ENCODE measurements around the gene PYGM. TPM values are rescaled to one million over a fixed set of nuclear protein-coding genes. Genes with fewer than 3 reads are reported as not detected.

PYGM gene
- total RNA-seq, 1 experiment from 2014 or later: 3.6 TPM

DNA sequence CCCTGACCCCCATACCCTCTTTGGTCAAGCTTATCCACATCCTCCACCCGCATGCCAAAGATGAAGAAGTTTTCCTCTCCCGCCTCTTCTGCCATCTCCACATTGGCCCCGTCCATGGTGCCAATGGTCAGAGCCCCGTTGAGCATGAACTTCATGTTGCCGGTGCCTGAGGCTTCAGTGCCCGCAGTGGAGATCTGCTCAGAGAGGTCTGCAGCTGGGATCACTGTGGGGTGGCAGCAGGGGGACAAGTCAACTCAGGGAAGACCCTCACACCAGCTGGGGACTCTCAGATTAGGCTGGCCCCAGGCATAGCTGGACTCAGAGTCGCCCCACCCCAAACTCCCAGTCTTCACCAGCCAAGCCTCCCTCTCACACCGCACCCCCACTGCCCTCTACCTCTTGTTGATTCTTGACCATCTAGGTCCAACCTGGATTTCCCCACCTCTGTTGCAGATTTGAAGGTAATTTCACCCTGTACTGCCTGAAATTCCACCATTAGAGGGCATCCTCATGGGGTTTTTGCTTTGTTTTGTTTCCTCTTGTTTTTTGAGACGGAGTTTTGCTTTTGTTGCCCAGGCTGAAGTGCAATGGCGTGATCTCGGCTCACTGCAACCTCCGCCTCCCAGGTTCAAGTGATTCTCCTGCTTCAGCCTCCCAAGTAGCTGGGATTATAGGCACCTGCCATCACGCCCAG, 9.3 kb downstream of the PYGM start:
- Histone ChIP-seq H2AFZ (ENCODE audit: low read length) (no peak overlapping the region), H3K23me2 (ENCODE audit: insufficient read length, low read depth, low read length, poor library complexity, severe bottlenecking) (peaks cover 6% of the 10 kb centered on the region), H3K4ac (ENCODE audit: low read depth, low read length) (no peak overlapping the region), H3K9ac (ENCODE audit: extremely low read depth, insufficient read length, low read length) (no peak overlapping the region), H2AK5ac (ENCODE audit: insufficient read length, low read length) (no peak overlapping the region), H3K56ac (ENCODE audit: insufficient read length, low read depth, low read length) (no peak overlapping the region), H3K18ac (ENCODE audit: insufficient read length, low read depth, low read length) (no peak overlapping the region), H2BK15ac (ENCODE audit: low read depth, low read length) (no peak overlapping the region), H3K9me3 (ENCODE audit: control insufficient read depth, low read depth, low read length) (no peaks in the 10 kb centered on the region), H3K79me2 (ENCODE audit: insufficient read depth, low read length) (no peaks in the 10 kb centered on the region), H3K27me3 (ENCODE audit: insufficient read depth, low read length) (no peaks in the 10 kb centered on the region), H3K14ac (ENCODE audit: insufficient read depth, low read length) (no peak overlapping the region), H2BK120ac (ENCODE audit: low read depth, low read length, poor library complexity, severe bottlenecking) (no peak overlapping the region), H3K23ac (ENCODE audit: insufficient read length, low read depth, low read length) (no peak overlapping the region), H4K8ac (replicated peaks; ENCODE audit: insufficient read length, low read depth, low read length) (no peak overlapping the region), H3T11ph (ENCODE audit: low read length) (no peak overlapping the region), H4K5ac (ENCODE audit: insufficient read length, low read depth, low read length) (no peak overlapping the region), H2BK12ac (ENCODE audit: insufficient read length, low read depth, low read length) (no peak overlapping the region), H3K4me2 (ENCODE audit: insufficient read depth, insufficient read length, low read length) (no peak overlapping the region), H4K91ac (ENCODE audit: insufficient read length, low read depth, low read length) (no peak overlapping the region), H3K79me1 (ENCODE audit: insufficient read depth, low read depth, low read length, poor library complexity, severe bottlenecking) (no peaks in the 10 kb centered on the region), H3K27ac (ENCODE audit: insufficient read length, low read depth, low read length) (no peak overlapping the region), H3K4me1 (ENCODE audit: insufficient read depth, low read length) (no peaks in the 10 kb centered on the region), H4K20me1 (ENCODE audit: control insufficient read depth, insufficient read depth, insufficient read length) (no peaks in the 10 kb centered on the region), H2BK20ac (ENCODE audit: low read depth, low read length, poor library complexity, severe bottlenecking) (no peak overlapping the region), H2BK5ac (ENCODE audit: insufficient read length, low read length) (no peak overlapping the region)
- Mint-ChIP-seq H3K4me1 (peaks cover 13 to 27% of the 10 kb centered on the region in 2 experiments), H3K27me3 (ENCODE audit: low read depth) (peaks cover 11% of the 10 kb centered on the region), H3K36me3 (ENCODE audit: insufficient read depth in 1 of 3, low read depth in 3 of 3) (peaks cover 0 to 10% (median 0%) of the 10 kb centered on the region in 3 experiments; a peak in 3 of 7 replicates), H3K27ac (peak overlapping the region in 2 of 3 experiments; percentile 23 to 62; a peak in 2 of 7 replicates), H3K9me3 (no peaks in the 10 kb centered on the region), H3K4me3 (no peak overlapping the region)
- no CpG with 5 or more reads among the region's 13 CpGs for WGBS (ENCODE audit: extremely low coverage, insufficient read length, low lambda C conversion rate)
- TF ChIP-seq, protein P1, sequence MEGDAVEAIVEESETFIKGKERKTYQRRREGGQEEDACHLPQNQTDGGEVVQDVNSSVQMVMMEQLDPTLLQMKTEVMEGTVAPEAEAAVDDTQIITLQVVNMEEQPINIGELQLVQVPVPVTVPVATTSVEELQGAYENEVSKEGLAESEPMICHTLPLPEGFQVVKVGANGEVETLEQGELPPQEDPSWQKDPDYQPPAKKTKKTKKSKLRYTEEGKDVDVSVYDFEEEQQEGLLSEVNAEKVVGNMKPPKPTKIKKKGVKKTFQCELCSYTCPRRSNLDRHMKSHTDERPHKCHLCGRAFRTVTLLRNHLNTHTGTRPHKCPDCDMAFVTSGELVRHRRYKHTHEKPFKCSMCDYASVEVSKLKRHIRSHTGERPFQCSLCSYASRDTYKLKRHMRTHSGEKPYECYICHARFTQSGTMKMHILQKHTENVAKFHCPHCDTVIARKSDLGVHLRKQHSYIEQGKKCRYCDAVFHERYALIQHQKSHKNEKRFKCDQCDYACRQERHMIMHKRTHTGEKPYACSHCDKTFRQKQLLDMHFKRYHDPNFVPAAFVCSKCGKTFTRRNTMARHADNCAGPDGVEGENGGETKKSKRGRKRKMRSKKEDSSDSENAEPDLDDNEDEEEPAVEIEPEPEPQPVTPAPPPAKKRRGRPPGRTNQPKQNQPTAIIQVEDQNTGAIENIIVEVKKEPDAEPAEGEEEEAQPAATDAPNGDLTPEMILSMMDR (conservative IDR thresholded peaks at IDR 0.05): peak; percentile 45; the same call in 2 of the 3 replicates
- peak; percentile 26 for DNase-seq

Measured in H9 (cell line).